ENCODE results near the gene SLC25A40.
"Not testable (repeated sequence)": the region's sequence is repeated elsewhere in the genome, so short reads cannot be mapped to it uniquely, and the experiment has no call there.

SLC25A40 gene

GRCh38 chr7:87870471-87870870, 5.7 kb downstream of the SLC25A40 start:
- DNase-seq (ENCODE audit: low spot score), result no peak

GRCh38 chr7:87866533-87866932, 9.6 kb downstream of the SLC25A40 start:
- not testable (repeated sequence) for DNase-seq (ENCODE audit: low spot score)

GRCh38 chr7:87866089-87866488, 10.1 kb downstream of the SLC25A40 start:
- DNase-seq (ENCODE audit: low spot score), result no peak

- no peak for DNase-seq (ENCODE audit: low spot score)
These were observed 17.6 kb downstream of the SLC25A40 start for GRCh38 chr7:87858417-87859100.

- no peak for DNase-seq (ENCODE audit: low spot score)
These were observed 22.8 kb downstream of the SLC25A40 start for GRCh38 chr7:87853237-87853864.

GRCh38 chr7:87852306-87852705, 23.9 kb downstream of the SLC25A40 start:
- DNase-seq (ENCODE audit: low spot score), result no peak

- no peak for DNase-seq (ENCODE audit: low spot score)
These were observed 25.1 kb downstream of the SLC25A40 start for GRCh38 chr7:87850836-87851593.

GRCh38 chr7:87837597-87837996, 38.6 kb downstream of the SLC25A40 start:
- DNase-seq (ENCODE audit: low spot score), result no peak

GRCh38 chr7:87833130-87833529, 43.0 kb downstream of the SLC25A40 start:
- no peak for DNase-seq (ENCODE audit: low spot score)

GRCh38 chr7:87831097-87831496, 45.1 kb downstream of the SLC25A40 start:
- DNase-seq (ENCODE audit: low spot score), result no peak

- DNase-seq (ENCODE audit: low spot score), result not testable (repeated sequence)
These were observed 47.8 kb downstream of the SLC25A40 start for GRCh38 chr7:87828383-87828782.

GRCh38 chr7:87825369-87825768, 50.8 kb downstream of the SLC25A40 start:
- not testable (repeated sequence) for DNase-seq (ENCODE audit: low spot score)

GRCh38 chr7:87822056-87822455, 54.1 kb downstream of the SLC25A40 start:
- DNase-seq (ENCODE audit: low spot score), result not testable (repeated sequence)

- DNase-seq (ENCODE audit: low spot score), result no peak
These were observed 57.8 kb downstream of the SLC25A40 start for GRCh38 chr7:87818336-87818735.

GRCh38 chr7:87816389-87816788, 59.8 kb downstream of the SLC25A40 start:
- DNase-seq (ENCODE audit: low spot score), result no peak

- no peak for DNase-seq (ENCODE audit: low spot score)
These were observed 65.4 kb downstream of the SLC25A40 start for GRCh38 chr7:87810726-87811125.

GRCh38 chr7:87810130-87810529, 66.0 kb downstream of the SLC25A40 start:
- DNase-seq (ENCODE audit: low spot score), result no peak

GRCh38 chr7:87806150-87806549, 70.0 kb downstream of the SLC25A40 start:
- DNase-seq (ENCODE audit: low spot score), result no peak

- peak; percentile 11 for DNase-seq (ENCODE audit: low spot score)
These were observed 78.3 kb downstream of the SLC25A40 start for GRCh38 chr7:87797798-87798403.

- DNase-seq (ENCODE audit: low spot score), result no peak
These were observed 78.8 kb downstream of the SLC25A40 start for GRCh38 chr7:87797395-87797794.

GRCh38 chr7:87785368-87785995, 90.7 kb downstream of the SLC25A40 start:
- DNase-seq (ENCODE audit: low spot score), result no peak

- DNase-seq (ENCODE audit: low spot score), result no peak
These were observed 91.7 kb downstream of the SLC25A40 start for GRCh38 chr7:87784424-87784823.
